ENCODE results near the gene RASGRP2. TPM values are rescaled to one million over a fixed set of nuclear protein-coding genes. Genes with fewer than 3 reads are reported as not detected.

RASGRP2 gene
- total RNA-seq, 1 experiment from 2014 or later, result 26.9 TPM

GRCh38 chr11:64735725-64736259 lies 8.2 kb downstream of the RASGRP2 start:
- Histone ChIP-seq H3K14ac (ENCODE audit: insufficient read depth, low read length) (no peak overlapping the region), H3K79me2 (ENCODE audit: insufficient read depth, low read length) (no peaks in the 10 kb centered on the region), H3K56ac (ENCODE audit: insufficient read length, low read depth, low read length) (no peak overlapping the region), H3K18ac (ENCODE audit: insufficient read length, low read depth, low read length) (no peak overlapping the region), H3K4ac (ENCODE audit: low read depth, low read length) (no peak overlapping the region), H3K23ac (ENCODE audit: insufficient read length, low read depth, low read length) (no peak overlapping the region), H3K79me1 (ENCODE audit: insufficient read depth, low read depth, low read length, poor library complexity, severe bottlenecking) (no peaks in the 10 kb centered on the region), H2BK15ac (ENCODE audit: low read depth, low read length) (no peak overlapping the region), H2BK20ac (ENCODE audit: low read depth, low read length, poor library complexity, severe bottlenecking) (no peak overlapping the region), H2BK12ac (ENCODE audit: insufficient read length, low read depth, low read length) (no peak overlapping the region), H3K4me1 (ENCODE audit: insufficient read depth, low read length) (peaks cover 3% of the 10 kb centered on the region; the same call in 1 of the 2 replicates), H3T11ph (ENCODE audit: low read length) (no peak overlapping the region), H3K27ac (ENCODE audit: insufficient read length, low read depth, low read length) (no peak overlapping the region), H2AFZ (ENCODE audit: low read length) (no peak overlapping the region), H3K9ac (ENCODE audit: extremely low read depth, insufficient read length, low read length) (no peak overlapping the region), H3K27me3 (ENCODE audit: insufficient read depth, low read length) (no peaks in the 10 kb centered on the region), H3K23me2 (ENCODE audit: insufficient read length, low read depth, low read length, poor library complexity, severe bottlenecking) (no peaks in the 10 kb centered on the region), H2BK120ac (ENCODE audit: low read depth, low read length, poor library complexity, severe bottlenecking) (no peak overlapping the region), H3K9me3 (ENCODE audit: control insufficient read depth, low read depth, low read length) (no peaks in the 10 kb centered on the region), H4K8ac (replicated peaks; ENCODE audit: insufficient read length, low read depth, low read length) (no peak overlapping the region), H2BK5ac (ENCODE audit: insufficient read length, low read length) (no peak overlapping the region), H3K4me2 (ENCODE audit: insufficient read depth, insufficient read length, low read length) (no peak overlapping the region), H4K91ac (ENCODE audit: insufficient read length, low read depth, low read length) (no peak overlapping the region), H2AK5ac (ENCODE audit: insufficient read length, low read length) (no peak overlapping the region), H4K20me1 (ENCODE audit: control insufficient read depth, insufficient read depth, insufficient read length) (no peaks in the 10 kb centered on the region), H4K5ac (ENCODE audit: insufficient read length, low read depth, low read length) (no peak overlapping the region)
- H3K9me3 Mint-ChIP-seq, result no peaks in the 10 kb centered on the region
- H3K27ac Mint-ChIP-seq, result no peak overlapping the region; a peak in 1 of 7 replicates
- DNase-seq, result no peak
- H3K36me3 Mint-ChIP-seq (ENCODE audit: insufficient read depth in 1 of 3, low read depth in 3 of 3), result peaks cover 3 to 19% (median 5%) of the 10 kb centered on the region in 3 experiments; a peak in 5 of 7 replicates
- no peak overlapping the region for H3K4me3 Mint-ChIP-seq
- H3K27me3 Mint-ChIP-seq (ENCODE audit: low read depth), result peaks cover 24% of the 10 kb centered on the region
- H3K4me1 Mint-ChIP-seq, result peaks cover 28 to 34% of the 10 kb centered on the region in 2 experiments
- no peak for TF ChIP-seq CTCF (conservative IDR thresholded peaks at IDR 0.05)
- no CpG with 5 or more reads among the region's 9 CpGs for WGBS (ENCODE audit: extremely low coverage, insufficient read length, low lambda C conversion rate)
